ENCODE measurements around the gene MCRIP2.
A peak's percentile ranks its signal among the peaks of the same experiment; 100 is the strongest.
"Not testable (repeated sequence)": the region's sequence is repeated elsewhere in the genome, so short reads cannot be mapped to it uniquely, and the experiment has no call there.

MCRIP2 gene

DNA sequence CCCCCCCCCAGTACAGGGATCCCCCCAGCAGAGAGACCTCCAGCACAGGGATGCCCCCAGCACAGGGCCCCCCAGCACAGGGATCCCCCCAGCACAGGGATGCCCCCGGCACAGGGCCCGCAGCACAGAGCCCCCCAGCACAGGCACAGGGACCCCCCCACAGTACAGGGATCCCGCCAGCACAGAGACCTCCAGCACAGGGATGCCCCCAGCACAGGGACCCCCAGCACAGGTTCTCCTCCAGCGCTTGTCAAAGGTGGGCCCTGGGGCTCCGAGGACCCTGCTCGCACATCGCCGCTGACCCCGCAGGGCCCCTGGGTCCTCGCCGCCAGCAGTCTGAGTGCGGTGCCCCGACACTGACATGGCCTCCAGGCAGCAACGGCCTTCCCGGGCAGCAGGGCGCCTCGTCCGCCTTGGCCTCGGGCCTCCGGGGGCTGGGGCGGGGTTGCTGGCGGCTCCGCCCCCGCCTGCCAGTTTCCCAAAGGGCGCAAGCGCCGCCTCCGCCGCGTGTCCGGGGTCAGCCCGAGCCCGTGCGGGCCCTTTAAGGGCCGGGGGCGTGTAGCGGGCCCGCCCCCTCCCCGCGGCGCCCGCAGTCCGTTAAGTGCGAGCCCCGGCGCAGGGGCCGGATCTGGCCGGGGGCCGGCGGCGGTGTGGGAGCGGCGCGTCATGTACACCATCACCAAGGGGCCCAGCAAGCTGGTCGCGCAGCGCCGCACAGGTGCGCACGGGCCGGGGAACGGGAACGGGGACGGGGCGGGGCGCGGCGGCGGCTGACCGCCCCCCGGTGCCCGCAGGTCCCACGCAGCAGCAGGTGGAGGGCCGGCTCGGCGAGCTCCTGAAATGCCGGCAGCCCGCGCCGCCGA is at the start of gene MCRIP2:
Gene MCRIP2, plus strand, starts transcription at position 503 of the 863 bp plus-strand sequence. Its CDS starts 164 bp downstream, at position 667.
- peak; percentile 16 for DNase-seq

- no peak for DNase-seq
Observed at GRCh38 chr16:591892-592517, 49.6 kb upstream of the MCRIP2 start.

GRCh38 chr16:592518-593306 is 48.9 kb upstream of the MCRIP2 start:
- peak; percentile 68 for DNase-seq

DNA sequence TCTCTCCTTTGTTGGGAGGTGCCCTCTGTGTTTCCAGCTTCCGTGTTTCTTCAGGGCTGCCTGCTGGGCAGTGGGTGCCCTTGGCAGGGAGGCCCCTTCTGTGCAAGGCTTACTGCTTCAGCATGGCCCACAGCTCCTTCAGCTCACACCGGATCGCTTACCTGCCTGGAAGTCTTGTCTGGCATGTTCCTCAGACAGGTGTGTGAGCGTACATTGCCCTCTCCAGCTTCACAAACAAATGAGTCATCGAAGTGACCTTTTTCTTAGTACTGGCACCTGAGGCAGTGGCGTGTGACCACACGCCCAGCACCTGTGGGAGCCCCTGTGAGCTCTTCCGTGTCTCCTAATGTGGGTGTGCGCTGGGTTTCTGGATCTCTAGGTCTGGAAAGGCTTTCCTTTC is 48.2 kb upstream of the MCRIP2 start:
- peak; percentile 16 for DNase-seq

- DNase-seq = no peak
Observed at GRCh38 chr16:593807-594206, 47.8 kb upstream of the MCRIP2 start.

- DNase-seq = no peak
Observed at GRCh38 chr16:595094-595528, 46.5 kb upstream of the MCRIP2 start.

- DNase-seq = no peak
Observed at GRCh38 chr16:595942-596735, 45.5 kb upstream of the MCRIP2 start.

GRCh38 chr16:596736-597060 is 44.9 kb upstream of the MCRIP2 start:
- DNase-seq = no peak

DNA sequence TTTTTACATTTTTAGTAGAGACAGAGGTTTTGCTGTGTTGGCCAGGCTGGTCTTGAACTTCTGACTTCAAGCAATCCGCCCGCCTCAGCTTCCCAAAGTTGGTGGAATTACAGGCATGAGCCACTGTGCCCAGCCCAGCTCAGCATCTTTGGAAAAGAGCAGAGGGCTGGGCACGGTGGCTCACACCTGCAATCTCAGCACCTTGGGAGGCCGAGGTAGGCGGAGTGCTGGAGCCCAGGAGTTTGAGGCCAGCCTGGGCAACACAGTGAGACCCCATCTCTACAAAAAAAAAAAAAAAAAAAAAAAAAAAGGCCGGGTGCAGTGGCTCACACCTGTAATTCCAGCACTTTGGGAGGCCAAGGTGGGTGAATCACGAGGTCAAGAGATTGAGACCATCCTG is 44.0 kb upstream of the MCRIP2 start:
- not testable (repeated sequence) for DNase-seq

DNA sequence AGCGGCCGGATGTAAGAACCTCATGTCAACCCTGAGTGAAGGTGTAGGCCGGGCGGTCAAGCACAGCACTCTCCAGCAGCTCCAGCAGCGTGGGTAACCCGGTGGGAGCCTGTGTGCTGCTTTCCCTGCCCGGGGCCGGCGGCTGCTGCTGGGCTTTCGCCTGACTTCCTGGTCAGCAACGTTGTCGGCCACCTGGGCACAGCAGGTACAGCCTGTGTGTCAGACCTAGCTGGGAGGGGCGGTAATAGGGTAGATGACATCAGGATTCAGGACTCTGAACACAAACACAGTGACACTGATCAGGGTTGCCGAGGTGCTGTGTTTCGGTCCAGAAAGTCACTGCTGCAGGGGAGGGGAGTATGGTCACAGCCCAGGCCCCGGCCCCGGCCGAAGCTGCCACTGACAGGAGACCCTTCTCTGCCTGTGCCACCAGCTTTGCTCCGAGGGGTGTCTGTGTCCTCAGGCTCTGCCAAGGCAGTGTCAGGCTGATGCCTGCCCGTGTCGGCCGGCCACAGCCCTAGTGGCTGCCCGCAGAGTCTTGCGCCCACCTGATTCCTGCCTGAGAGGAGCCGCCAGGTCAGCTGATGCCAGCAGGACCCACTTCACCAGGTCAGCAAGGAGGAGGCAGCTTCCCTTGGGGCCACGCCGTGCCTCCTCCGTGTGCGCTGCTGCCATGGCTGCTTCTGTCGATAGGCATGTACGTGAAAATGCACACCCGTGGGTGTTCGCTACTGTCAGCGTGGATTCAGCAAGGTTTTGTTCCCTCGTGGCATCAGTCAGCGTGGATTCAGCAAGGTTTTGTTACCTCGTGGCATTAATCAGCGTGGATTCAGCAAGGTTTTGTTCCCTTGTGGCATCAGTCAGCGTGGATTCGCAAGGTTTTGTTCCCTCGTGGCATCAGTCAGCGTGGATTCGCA is 42.5 kb upstream of the MCRIP2 start:
- no peak for DNase-seq

- DNase-seq = no peak
Observed at GRCh38 chr16:600781-601180, 40.8 kb upstream of the MCRIP2 start.

GRCh38 chr16:603933-604332 is 37.7 kb upstream of the MCRIP2 start:
- no peak for DNase-seq

DNA sequence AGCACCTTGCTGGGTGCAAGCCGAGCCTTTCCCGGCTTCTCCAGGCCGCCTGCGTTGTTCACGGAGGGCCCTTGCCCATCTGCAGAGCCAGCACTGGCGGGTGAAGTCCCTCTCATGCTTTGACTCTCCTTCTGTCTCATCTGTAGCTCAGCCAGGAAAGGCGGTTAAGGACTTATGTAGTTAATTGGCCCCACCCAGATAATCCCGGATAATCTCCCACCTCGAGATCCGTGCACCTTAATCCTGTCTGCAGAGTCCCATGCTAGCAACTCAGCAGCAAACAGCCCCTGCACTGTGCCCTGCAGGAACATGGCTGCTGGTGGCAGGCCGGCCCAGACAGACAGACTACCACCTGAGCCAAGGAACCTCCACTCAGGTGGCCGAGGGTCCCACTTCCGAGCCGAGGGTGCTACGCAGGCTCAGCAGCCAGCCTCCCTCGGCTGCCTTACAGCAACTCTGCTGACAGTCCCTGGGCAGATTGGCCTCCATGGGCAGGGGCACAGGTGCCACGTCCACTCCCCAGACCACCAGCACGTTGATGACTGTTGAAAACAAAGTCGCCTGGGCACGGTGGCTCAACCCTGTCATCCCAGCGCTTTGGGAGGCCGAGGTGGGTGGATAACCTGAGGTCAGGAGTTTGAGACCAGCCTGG is 34.8 kb upstream of the MCRIP2 start:
- DNase-seq = no peak

DNA sequence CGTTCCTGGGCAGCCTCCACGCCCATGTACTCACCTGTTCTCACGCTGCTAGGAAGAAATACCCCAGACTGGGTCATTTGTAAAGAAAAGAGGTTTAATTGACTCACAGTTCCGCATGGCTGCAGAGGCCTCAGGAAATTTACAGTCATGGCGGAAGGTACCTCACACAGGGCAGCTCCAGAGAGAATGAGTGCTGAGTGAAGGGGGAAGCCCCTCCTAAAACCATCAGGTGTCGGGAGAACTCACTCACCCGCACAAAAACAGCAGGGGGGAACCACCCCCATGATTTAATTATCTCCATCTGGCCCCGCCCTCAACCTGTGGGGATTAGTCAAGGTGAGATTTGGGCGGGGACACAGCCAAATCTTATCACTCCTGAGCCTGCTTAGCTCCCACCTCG is 33.6 kb upstream of the MCRIP2 start:
- no peak for DNase-seq

DNA sequence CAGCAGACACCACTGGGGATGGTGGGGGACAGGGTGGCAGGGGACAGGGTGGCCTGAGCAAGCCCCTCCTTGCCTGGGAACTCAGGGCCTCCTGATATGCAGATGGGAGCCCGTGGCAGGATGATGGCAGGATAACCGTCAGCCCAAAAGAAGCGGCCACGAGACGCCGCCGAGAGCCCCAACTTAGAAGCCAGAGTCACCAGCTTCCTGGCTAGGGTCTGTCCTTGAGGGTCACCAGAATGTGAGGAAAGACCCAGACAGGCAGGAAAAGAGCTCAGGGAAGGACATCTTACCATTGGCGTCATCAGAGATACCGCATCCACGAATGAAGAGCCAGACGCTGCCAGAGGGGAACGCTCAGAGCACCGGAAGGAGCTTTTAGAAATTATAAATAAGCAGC is 32.3 kb upstream of the MCRIP2 start:
- DNase-seq = no peak

GRCh38 chr16:609984-610383 is 31.6 kb upstream of the MCRIP2 start:
- no peak for DNase-seq

DNA sequence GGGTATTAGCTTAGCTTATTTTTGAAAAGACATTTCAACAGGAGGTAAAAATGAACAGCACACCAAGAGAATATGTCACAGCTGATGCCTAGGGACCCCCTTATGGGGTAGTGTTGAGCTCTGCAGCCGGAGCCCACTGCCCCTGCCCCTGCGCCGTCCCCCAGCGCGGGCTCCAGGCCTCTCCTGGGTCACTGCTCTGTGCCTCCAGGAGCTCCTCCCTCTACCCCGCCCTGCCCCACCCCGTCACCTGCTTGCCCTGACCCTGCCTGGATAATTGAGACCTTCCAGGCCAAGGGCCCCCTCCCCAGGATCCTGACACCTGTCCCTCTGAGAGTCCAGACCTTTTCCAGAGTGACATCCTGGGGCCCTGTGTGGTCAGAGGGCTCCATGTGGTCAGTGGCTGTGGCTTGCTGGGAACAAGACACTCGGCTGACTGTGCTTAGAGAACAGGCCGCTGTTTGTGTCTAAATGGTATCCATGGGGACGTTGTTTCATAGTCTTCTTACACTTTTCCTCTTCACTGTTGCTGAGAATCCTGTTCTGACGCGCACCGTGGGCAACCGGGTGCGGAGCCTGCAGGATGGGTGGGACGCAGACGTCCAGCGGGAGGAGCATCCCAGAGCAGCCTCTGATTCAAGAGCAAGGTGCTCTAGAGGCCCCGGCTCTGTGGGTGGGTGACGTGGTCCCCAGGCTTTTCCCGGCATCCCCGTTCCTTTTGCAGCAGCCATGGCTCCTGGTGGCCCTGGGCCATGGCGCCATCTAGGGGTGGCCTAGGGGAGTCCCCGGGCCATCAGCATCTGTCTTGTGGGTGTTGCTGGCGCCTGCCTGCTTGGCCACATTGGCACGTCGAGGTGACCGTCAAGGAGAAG is 30.9 kb upstream of the MCRIP2 start:
- peak; percentile 4 for DNase-seq

- no peak for DNase-seq
Observed at GRCh38 chr16:615122-615521, 26.5 kb upstream of the MCRIP2 start.

DNA sequence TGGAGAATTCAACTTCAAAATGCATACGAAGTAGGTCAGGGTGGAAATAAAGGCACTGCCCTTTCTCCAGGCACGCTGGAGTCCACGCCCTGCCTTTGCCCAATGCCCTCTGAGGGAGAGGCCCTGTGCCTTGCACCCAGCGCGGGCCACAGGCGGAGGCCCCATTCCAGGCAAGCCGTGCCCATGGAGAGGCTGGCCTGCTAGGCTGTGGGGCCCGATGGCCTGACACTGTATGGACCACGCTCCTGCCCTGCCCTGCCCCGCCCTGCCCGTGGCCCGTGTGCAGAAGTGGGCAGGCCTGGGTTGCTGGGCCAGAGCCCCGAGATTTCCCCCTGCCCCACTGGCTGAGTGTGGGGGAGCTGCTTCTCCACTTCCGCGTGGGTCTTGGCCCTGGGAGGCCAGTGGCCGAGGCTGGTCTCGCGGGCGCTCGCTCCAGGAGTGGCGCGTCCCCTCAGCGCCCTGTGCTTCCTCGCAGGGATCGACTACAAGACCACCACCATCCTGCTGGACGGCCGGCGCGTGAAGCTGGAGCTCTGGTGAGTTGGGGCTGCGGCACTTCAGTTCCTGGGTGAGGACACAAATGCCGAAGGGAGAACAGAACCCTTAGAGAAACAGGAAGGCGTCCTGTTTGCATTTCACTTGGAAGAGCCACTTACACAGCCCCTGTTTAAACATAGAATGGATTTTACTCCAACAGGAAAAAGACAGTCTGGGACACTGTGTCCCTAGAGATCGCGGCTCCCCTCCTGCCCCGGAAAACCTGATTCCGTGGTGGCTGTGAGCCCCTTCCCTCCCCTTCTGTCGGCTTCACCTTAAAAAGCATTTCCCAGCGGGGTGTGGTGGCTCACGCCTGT is 24.7 kb upstream of the MCRIP2 start:
- DNase-seq = no peak
